Right renal cortex interstitium (tissue), 3 donors: ENCODE data around the gene UBXN11. TPM values are rescaled to one million over a fixed set of nuclear protein-coding genes. Genes with fewer than 3 reads are reported as not detected.

Source experiments
- DNase-seq, 3 donors: peaks; one replicate each; pipeline ENCODE4 v3.0.0-alpha.2; 2013; ENCODE audit warnings: low read depth in 3 of 3, low spot score in 2 of 3
- polyA plus RNA-seq, 3 donors: library from polyadenylated mRNA; unstranded; fragments of 120-200 nt; gene quantifications; one replicate each; pipeline ENCODE4 v1.2.1, GENCODE V29; 2013; ENCODE audit not compliant: insufficient read length in 3 of 3

The UBXN11 gene, protein sequence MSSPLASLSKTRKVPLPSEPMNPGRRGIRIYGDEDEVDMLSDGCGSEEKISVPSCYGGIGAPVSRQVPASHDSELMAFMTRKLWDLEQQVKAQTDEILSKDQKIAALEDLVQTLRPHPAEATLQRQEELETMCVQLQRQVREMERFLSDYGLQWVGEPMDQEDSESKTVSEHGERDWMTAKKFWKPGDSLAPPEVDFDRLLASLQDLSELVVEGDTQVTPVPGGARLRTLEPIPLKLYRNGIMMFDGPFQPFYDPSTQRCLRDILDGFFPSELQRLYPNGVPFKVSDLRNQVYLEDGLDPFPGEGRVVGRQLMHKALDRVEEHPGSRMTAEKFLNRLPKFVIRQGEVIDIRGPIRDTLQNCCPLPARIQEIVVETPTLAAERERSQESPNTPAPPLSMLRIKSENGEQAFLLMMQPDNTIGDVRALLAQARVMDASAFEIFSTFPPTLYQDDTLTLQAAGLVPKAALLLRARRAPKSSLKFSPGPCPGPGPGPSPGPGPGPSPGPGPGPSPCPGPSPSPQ
- 10 to 100 TPM; 33.2 to 35.5 (median 35.3) TPM for polyA plus RNA-seq

DNA sequence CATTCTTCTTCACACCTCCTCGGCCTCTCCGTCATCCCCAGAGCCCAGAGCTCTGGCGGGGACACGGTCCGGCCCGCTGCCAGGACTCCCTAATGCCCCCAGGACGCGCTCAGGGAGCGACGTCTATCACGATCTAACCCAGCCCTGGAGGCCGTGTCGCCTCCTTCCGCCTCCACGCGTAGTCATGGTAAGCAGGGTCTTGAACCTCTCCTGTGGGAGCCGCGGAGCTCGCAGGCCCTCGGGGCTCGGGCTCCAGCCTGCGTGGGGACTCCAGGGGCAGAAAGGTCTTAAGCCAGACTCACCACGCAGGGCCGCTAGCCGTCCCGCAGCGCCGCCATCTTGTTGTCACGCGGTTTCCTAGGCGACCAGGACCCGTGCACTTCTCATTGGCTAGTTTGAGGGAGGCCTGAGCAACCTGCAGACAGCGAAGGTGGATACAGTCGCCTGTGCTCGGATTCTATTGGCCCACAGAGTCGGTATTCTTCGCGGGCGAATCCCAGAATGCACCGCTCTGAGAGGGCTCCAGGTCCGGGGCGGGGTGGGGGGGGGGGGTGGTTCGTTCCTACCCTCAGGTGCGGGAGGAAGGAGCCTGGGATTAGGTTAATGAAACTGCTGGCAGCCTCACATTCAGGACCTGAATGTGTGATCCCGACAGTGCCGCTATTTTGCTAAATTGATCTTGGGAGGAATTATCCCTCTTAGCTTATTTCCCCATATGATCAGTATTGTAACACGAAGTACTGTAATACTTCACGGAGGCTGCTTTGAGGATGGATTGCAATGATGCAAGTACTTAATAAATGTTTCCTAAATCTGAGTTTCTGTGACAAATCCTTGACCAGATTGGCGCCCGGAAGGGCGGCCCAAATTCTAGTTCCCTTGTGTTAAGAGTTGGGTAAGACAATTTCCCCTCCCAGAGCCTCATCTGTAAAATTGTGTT, at the start of gene UBXN11:
TSS of gene UBXN11 (minus strand) at position 347 of the 940 bp plus-strand sequence. CDS start 3,753 bp downstream, outside the sequence.
- DNase-seq: peak; percentile 77 to 88 (median 84)

DNA sequence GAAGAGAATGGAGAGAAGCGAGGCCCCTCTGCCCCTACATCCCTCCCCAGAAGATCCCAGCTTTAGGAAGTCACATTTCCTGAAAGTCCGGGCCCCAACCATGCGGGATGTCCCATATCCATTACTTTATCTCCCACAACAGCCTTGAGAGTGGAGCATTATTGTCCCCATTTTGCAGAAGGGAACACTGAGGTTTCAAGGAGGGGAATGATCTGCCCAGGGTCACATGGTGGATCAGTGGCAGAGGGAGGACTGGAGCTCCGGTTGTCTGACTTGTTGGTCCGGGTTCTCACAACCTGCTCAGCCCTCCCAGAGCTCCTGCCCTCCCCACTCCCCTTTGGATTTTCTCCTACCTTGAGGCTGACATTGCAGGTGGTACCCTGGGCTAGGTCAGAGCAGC, 49.7 kb upstream of the UBXN11 start:
- no peak for DNase-seq

DNA sequence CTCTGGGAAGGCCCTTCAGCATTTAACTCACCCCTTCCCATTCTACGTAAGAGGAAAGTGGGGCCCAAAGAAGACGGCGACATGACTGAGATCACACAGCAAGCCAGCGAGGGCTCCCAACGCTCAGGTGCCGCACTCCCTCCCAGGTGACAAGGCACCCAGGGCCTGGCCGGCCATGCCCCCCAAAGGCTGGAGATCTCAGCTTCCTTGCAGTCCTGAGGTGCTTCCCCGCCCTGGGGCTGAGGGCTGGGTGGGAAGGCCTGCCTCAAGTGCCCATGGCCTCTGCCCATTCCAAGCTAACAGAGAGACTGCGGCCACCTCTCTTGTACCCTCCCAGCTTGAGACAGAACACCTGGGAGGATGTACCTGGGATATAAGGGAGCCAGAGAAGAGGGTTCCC, 48.5 kb upstream of the UBXN11 start:
- DNase-seq: no peak

DNA sequence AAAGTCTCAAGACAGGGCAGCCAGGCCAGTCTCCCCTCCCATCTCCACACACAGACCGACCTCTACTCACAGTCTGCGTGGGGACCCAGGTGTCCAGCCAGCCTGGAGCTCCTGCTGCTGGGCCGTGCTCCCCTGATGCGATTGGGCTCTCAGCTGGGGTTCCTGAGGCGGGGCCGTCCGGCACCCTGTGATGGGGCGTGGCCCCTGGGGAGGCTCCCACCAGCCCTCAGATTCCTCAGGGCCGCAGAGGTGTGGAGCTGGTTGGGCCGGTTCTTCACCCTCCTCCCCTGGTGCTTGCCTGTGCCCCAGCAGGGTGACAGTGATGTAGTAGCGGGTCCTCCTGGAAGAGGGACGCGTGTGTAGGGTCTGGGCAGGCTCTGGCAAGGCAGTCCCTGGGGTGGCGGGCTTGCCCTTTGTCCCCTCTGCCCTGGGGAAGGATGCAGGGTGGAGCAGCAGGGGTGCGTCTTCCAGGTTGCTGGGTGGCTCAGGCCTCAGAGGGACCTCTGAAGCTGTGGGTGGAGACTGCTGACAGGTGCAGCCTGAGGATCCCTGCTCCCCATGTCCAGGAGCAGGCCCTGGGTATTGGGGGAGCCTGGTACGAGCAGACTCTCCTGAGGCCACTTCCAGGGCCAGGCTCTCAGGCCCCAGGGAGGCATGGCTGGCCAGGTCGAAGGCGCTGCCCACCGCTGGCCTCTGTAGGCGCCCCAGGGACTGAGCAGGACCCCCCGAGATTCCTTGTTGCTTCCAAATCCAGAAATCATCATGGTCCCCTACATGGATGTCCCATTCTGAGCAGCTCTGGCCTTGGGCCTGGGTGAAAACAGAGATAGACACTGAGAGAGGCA, 47.8 kb upstream of the UBXN11 start, which contains the start of gene CRYBG2:
TSS of gene CRYBG2 (minus strand) at position 155 of the 845 bp plus-strand sequence. CDS start 7,473 bp downstream, outside the sequence.
- DNase-seq: no peak

DNA sequence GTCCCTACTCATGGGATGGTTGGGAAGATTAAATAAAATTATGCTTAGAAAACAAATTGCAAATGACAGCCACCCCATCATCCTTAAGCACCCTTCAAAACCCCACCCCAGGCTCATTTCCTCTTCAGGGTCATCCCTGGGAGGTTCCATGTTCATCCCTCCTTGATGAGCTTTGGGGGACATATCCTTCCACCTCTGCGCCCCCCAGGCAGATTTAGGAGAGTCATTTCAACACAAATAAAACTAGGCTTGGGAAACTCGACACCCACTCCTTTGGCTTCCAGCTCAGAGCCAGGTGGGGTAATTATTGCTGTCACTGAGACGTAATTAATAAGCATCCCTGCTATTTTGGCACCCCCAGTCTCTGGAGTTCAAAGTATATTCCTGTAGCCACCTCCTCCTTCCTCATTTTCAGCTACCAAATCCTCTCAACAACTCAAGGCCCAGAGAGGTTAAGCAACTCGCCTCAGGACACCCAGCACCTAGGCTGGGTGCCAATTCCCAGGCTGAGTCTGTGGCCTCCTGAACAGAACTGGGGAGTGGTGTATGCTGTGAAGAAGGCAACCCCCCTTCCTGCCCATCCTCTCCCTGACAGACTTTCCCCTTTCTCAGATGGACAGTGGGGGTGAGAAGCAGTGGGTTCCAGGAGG, 46.9 kb upstream of the UBXN11 start:
- DNase-seq: no peak

DNA sequence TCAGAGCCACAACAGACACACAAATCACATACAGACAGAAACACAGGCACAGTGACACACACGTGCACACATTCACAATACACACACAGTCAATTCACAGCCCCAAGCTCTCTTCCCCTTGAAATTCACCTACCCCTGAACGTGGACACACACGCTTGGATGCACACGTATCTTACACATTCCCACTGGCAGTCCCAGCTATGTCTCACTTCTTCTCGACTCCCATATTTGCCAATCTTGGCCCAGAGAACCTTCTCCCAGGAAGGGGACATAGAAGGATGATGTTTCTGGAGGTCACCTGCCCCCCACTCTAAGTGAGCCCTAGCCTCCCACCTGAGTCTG, 45.9 kb upstream of the UBXN11 start:
- DNase-seq: no peak

DNA sequence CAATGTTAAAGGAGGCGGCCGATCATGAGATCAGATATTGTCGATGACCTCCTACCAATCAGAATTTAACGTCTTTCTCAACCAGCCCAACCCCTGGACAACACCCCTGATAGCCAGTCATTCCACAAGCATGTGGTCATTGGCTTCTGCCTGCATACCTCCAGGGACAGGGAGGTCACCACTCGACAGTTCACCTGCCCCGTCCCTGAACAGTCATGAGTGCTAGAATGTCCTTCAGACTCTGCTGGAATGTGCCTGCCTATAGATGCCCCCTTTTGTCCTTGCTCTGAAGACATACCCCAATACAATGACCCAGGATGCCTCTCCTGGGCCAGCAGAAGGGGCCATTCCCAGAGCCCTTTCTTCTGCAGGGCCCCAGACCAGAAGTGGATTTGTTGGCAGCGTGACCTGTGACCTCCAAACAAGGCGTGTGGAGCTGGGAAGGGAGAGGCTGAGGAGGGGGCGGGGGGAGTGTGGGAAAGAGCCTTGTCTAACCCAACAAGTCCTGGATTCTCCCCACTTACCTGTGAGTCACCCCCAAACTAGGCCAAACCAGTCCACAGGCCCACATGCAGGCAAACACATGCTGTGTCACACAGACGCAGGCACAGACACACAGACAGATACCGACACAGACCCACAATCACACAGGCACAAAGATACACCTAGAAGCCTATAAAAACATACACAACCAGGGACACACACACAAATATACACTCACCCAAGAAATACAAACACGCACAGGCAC, 45.3 kb upstream of the UBXN11 start:
- no peak for DNase-seq

DNA sequence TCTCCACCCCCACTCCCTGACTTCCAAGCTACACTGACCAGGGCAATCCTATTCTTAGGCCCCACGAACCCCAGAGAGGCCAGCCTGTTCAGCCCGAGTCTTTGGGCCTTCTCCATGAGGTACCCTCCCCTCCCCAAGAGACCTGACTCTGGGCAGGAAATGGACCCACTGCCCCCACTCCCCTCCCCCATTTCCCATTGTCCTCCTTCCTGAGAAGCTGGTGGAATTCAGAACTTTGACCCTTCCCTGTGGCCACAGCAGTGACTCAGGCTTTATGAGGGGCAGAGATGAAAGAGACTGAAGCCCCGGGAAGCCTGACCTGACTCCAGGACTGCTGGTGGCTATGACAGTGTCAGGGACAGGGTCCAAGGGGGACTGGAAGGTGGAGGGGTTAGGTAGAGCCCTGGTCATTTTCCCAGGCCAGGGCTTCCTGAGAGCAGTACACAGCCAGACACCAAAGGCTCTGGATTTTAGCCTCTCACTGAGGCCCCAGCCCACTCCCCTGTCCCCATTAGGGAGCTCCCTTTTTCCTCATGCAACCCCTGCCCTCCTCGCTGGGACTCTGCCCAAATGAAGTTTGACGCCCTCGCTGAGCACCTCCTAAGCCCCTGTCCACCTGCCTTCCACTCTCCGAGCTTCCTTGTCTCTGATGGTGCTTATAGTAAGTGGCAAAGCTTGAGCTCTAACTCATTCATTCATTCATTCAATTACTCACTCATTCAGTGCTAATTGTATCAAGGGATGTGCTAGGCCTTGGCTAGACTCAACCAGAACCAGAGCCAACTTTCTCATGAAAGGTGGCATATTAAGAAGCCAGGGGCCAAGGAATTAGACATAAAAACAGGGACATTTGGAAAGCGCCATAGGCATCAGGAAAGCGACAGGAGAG, 44.5 kb upstream of the UBXN11 start:
- no peak for DNase-seq

DNA sequence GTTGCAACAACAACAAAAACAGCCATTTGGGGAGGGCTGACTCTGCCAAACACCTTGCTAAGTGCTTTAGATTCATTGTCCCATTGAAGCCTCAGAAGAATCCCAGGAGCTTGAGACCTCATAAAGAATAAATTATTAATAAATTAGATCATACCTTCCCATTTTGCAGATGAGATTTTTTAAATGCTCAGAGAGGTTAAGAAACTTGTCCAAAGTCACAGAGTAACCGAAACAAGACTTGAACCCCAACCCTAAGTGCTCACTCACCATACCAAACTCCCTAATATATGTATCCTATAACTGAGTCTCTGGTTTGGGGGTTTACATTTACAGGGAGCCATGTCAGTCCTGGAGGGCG, 43.9 kb upstream of the UBXN11 start:
- no peak for DNase-seq

DNA sequence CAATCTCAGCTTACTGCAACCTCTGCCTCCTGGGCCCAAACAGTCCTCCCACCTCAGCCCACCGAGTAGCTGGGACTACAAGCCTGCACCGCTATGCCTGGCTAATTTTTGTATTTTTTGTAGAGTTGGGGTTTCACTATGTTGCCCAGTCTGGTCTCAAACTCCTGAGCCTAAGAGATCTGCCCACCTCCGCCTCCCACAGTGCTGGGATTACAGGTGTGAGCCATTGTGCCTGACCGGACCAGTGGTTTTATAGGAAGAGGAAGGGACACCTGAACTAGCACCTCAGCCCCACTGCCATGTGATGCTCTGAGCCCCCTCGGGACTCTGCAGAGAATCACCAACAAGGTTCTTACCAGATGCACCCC, 43.4 kb upstream of the UBXN11 start:
- DNase-seq: no peak

DNA sequence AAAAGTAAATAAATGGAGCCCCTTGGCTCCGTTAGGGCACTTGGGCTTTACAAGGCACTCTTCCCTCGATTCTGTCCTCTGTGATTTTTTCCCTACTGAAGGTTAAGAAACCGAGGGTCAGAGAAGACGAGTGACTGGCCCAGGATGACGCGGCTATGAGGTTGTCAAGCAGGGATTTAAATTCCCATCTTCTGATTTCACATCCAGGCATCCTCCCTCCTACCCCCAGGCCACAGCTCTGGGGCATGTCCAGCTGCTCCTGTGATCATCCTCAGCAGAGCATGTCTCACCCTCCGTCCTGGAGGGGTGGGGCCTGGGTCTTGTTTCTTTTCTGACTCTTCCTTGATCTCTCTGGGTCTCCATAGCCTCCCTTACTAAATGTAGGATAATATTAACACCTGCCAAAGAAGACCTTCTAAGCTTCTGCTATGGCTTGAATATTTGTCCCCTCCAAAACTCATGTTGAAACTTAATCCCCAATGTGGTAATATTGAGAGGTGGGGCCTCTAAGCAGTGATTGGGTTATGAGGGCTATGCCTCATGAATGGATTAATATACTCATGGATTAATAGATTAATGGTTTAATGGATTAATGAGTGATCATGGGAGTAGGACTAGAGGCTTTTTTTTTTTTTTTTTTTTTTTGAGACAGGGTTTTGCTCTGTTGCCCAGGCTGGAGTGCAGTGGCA, 42.9 kb upstream of the UBXN11 start:
- DNase-seq: no peak

DNA sequence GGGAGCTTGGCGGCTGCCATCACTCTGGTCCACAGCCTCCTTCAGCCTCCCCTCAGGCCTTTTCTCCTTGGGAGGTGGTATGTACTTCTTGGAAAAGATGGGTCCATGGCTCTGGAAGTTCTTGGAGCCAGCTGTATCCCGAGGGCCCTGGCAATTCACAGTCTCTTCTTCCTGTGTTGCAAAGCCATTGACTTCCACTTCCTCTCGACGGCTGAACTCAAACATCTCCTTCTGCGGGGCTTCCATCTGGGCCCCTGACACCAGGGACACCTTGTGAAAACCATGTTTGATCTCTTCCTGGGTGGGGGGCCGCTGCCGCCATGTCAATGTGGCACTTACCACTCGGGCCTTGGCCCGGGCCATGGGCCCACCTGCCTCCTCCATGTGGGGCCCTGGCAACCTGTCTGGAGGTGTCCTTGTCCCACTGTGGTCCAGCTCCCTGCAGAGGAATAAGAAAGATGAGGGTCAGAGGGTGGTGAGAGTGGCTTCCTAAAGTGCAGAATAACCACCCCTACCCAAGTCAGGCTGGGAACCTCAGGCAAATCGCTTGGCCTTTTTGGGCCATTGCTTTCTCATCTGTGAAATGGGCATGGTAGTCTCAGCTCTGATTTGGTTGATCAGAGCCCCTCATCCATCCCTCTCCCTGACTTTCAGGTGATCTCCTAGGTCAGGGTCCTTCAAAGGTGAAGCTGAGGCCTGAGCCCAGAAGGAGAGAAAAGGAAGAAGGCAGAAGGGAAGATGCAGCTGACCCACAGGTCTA, 40.0 kb upstream of the UBXN11 start:
- no peak for DNase-seq

DNA sequence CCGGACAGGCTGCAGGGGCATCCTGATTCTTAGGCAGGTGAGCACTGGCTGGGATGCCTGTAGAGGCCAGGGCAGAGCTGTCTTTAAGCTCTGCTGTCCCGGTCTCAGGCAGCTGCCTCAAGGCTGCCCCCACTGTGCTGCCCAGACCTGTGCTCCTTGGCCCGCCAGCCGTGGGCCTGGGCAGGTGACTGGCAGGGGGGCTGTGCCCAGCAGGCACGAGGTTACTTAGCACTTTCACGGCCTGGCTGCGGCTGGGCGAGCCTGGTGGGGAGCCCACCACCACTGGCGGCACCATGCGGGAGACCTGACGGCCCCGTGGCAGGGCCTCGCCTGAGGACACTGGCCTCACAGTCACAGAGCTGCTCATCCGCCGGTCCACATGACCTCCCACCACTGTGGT, 39.3 kb upstream of the UBXN11 start:
- no peak for DNase-seq

DNA sequence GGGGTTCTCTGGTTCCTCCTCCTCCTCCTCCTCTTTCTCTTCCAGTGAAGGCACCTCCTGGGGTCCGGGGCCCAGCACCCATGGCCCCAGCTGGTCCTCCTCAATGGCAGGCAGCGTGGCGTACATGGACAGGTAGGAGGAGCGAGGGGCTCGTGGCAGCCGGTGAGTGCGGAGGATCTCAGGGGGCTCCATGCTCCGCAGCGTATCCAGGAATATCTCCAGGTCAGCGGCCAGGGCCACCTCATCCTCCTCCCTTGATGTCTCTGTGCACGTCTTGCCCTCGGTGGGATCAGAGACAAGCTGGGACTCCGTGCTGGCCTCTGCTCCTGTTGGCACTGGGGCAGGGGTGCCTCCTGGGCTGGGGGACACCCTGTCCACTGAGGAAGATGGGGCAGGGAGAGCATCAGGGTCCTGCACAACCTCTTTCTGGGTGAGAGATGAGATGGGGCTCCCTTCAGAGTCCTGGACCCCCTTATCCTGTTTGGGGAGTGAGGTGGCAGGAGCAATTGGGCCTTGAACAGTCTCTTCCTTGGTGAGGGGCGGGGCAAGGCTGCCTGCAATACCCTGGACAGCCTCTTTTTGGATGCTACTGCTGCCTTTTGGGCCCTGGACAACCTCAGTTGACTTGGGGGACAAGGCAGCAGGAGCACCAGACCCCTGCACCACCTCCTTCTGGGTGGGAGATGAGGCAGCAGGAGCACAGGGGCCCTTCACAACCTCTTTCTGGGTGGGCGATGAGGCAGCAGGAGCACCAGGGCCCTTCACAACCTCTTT, 37.9 kb upstream of the UBXN11 start:
- no peak for DNase-seq

DNA sequence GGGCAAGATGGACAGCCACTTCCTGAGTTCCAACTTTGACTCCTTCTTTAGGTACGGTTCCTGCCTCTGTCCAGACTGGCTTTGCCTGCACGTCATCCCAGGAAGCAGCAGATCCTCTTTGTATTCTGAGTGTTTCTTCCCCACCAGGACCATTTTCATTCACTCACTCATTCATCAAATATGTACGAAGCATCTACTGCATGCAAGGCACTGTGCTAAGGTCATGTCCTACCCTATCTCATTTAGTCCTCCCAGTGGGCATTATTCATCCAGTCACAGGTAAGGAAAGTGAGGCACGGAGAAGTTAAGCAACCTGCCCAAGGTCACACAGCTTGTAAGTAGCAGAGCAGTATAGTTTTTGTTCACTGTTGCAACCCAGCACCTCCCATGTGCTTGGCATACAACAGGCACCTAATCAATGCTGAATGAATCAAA, 33.6 kb upstream of the UBXN11 start:
- no peak for DNase-seq

DNA sequence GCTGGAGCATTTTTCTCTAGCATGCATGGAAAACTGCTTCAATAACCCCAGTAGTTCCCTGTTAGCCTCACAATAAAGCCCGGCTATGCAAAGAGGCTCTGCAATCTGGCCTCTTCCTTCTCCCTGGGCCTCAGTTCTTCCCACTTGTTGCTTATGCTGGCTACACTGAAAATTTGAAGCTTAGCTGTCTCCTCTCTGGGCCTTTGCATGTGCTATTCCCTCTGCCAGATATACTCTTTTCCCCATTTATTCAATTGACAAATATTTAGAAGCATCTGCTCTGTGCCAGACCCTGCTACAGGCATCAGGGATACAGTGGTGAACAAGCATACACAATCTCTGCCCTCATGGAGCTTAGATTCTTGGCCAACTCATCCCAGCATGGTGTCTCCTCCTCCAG, 32.2 kb upstream of the UBXN11 start:
- DNase-seq: no peak
